Urinary bladder (tissue), 4 donors: Measurements from ENCODE around the gene EIF1AY. TPM values are rescaled to one million over a fixed set of nuclear protein-coding genes. Genes with fewer than 3 reads are reported as not detected.

Source experiments
- DNase-seq: peaks from one replicate; pipeline ENCODE4 v3.0.0-alpha.2; 2015; ENCODE audit errors: extremely low spot score
- H3K27ac ChIP-seq: one replicate; pipeline ENCODE4 v1.5.1; 2013; ENCODE audit warnings: low read depth, mild to moderate bottlenecking, moderate library complexity
- H3K36me3 ChIP-seq: one replicate; pipeline ENCODE4 v1.6.1; 2013; ENCODE audit warnings: mild to moderate bottlenecking, moderate library complexity; ENCODE audit not compliant: insufficient read depth
- H3K4me1 ChIP-seq: one replicate; pipeline ENCODE4 v1.6.1; 2013; ENCODE audit warnings: mild to moderate bottlenecking, moderate library complexity; ENCODE audit not compliant: insufficient read depth
- H3K4me3 ChIP-seq: one replicate; pipeline ENCODE4 v1.5.1; 2013; ENCODE audit warnings: low read depth, low read length
- WGBS: extraction: QIAGEN DNeasy Blood & Tissue Kit; methylation state at CpG from one replicate; pipeline ENCODE4 v1.1.7; 2013; 5-methylcytosine and 5-hydroxymethylcytosine counted together
- polyA plus RNA-seq: library from polyadenylated mRNA; stranded (reverse); fragments of 200-250 nt; gene quantifications from one replicate; pipeline ENCODE4 v1.2.3, GENCODE V29; 2013
- small RNA-seq: library from RNA; depleted of rRNA; stranded (forward); fragments of <200 nt; gene quantifications from one replicate; pipeline ENCODE3, GENCODE V24; 2014
- total RNA-seq: library from RNA; depleted of rRNA; stranded (reverse); fragments of >200 nt; gene quantifications from one replicate; pipeline ENCODE4 v1.2.3, GENCODE V29; 2014
- donor health status: healthy with polysubstance abuse.
- donor health status: healthy.

EIF1AY gene
- total and polyA plus RNA-seq, 2 donors = 35.7 TPM; not detected in 1

GRCh38 chrY:20578206-20578605, 2.6 kb downstream of the EIF1AY start:
- H3K4me1 ChIP-seq = no peaks in the 10 kb centered on the region
- H3K27ac ChIP-seq = no peak overlapping the region
- H3K36me3 ChIP-seq = no peaks in the 10 kb centered on the region
- WGBS = 80% methylated on average over 3 of the region's 3 CpGs
- DNase-seq = no peak
- H3K4me3 ChIP-seq = no peak overlapping the region

GRCh38 chrY:20581687-20582086, 6.1 kb downstream of the EIF1AY start:
- Histone ChIP-seq H3K4me1 (no peaks in the 10 kb centered on the region), H3K27ac (no peak overlapping the region), H3K36me3 (peaks cover 2% of the 10 kb centered on the region), H3K4me3 (no peak overlapping the region)
- WGBS = 81% methylated on average over 3 of the region's 3 CpGs
- no peak for DNase-seq

GRCh38 chrY:20586161-20586560, 10.6 kb downstream of the EIF1AY start:
- Histone ChIP-seq H3K4me3 (no peak overlapping the region), H3K36me3 (peaks cover 2% of the 10 kb centered on the region), H3K4me1 (no peaks in the 10 kb centered on the region), H3K27ac (no peak overlapping the region)
- 81% methylated on average over 4 of the region's 4 CpGs for WGBS
- no peak for DNase-seq

Small RNA genes within 50 kb of the gene (small RNA-seq; reads per million reads assigned to genes)
- not detected for gene KDM5DP1

Other genes starting within 250 kb of the EIF1AY start
- not detected for gene RPS4Y2, start 180.3 kb downstream of the EIF1AY start, total RNA-seq
- gene RPS4Y2, start 180.3 kb downstream of the EIF1AY start, polyA plus RNA-seq = not detected